GM19452 (cell line): ENCODE measurements around the gene SCN1A.
"Not testable (repeated sequence)": the region's sequence is repeated elsewhere in the genome, so short reads cannot be mapped to it uniquely, and the experiment has no call there.

ENCODE experiments used
- ATAC-seq: cut with Tn5 transposase; IDR thresholded peaks from one replicate; pipeline ENCODE4 v1.9.1; 2021; ENCODE audit not compliant: unreplicated experiment

Gene SCN1A

DNA sequence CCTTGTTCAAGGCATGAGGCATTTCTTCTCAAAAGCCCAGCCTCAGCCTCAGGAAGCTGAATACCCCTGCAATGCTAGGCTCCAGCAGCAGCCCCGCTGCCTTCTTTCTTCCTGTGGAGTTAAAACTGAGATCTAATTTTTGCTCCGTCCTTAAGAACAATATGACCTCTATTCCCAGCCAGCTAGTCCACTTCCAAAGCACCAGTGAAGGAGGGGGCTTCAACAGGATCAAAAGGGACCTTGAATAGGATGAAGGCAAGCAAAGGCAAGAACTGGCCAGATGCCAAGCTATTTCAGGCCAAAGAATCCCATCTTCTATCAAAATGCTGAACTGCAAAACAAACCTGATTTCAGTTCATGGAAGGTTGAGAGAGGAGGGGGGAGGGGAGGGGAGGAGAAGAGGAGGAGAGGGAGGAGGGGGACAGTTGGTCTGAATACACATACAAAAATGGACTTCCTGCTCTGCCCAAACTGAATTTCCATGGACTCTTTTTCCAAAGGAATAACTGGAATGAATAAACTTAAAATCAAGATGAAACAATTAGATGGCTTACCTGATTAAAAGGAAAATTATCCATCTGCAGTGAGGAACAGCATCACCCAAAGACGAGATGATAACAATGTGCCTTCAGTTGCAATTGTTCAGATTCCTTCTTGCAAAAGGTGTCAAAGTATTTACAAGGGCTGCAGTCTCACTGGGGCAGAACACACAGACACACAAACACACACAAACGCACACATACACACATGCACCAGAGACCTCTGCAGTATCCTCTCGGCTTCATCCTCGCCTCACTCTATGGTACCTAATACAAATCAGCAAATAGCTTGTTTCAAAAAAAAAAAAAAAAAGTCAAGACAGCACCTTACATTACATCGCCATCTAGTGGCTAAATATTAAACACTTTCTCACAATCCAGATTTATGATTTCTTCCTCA is at the start of gene SCN1A:
TSS of gene SCN1A (minus strand) at position 804 of the 939 bp plus-strand sequence. CDS start 54,399 bp downstream, outside the sequence.
- no peak for ATAC-seq

DNA sequence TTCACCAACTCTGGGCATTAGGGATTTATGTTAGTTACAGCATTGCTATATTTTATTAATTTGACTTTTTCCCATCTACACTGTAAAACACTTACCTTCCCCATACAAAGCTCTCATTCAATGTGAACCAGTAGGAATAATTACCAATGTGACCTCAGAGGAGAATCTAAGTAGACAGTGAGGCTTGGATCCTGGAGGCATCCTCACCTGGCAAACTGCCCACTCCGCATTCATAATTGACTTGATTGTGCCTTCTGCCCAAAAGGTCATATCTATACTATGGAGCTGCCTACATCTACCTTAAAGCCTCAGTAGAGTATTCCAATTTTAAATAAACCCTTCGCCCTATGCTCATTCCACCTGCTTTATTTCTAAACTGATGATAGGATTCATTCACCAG is 45.4 kb upstream of the SCN1A start:
- no peak for ATAC-seq

DNA sequence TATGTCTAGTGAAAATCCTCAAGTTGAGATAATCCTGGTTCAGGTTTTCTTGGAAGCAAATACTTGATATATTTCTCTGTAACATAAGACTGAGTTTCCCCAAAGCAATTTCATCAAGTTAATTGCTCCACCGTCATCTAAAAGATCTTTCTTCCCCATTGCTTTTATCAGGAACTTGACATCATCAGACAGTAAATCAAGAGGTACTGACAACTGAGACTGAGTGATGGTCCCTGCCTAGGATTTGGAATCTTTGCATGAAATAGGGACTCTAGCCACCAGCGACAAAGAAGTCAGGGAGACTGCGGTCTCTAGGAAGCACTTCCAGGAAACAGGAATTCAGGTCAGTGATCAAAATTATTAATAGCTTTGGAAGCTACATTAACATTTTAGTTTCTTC is 43.4 kb upstream of the SCN1A start:
- no peak for ATAC-seq

DNA sequence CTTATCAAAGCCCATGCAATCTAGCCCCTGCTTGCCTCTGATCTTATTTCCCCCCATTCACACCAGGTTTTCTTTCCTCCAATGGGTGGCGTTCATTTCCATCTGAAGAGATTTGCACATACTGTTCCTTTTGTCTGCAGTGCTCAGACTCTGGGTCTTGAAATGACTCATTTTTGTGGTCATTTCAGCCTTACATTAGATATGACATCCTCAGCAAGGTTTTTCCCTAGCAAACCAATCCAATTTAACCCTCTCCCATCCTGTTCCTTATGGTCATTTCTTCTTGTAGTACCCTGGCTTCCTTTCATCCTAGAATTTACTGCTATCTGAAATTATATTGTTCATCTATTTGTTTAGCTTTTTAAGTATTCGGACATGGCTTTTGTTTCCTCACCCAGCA is 42.5 kb upstream of the SCN1A start:
- peak; percentile 79 for ATAC-seq

DNA sequence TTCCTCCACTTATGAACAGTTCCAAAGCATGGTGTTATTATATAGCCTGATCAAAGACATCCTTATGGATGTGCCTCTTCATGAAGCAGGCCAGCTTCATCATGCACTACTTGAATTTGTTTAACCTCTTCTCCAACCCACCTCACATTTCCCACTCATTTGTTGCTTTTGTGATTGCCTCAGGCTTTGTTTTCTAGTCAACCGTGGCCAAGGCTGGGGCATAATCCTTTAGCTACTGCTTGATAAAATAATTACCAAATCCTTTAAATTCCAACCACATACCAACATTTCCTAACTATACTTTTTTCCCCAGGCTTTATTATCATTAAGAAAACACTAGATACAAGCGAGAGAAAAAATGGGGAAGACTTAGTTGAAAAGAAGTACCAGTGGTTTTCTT is 39.6 kb upstream of the SCN1A start:
- no peak for ATAC-seq

DNA sequence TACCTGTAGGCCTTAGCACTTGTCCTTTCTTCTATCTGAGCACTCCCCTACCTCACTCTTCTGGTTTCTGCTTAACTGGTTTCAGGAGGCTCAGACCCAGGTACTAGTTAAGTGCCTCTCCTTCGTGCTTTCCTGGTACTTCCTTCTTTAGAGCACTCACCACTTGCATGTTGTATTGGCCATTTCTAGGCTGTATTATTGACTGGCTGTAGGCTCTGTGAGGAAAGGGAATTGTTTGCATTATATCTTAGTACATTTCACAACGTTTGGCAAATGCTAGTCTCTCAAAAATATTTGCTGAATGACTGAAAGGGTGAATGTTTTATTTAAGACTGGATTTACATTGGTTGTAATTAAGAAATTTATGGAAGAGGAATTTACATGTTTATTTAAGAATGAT is 36.0 kb upstream of the SCN1A start:
- ATAC-seq, result no peak

DNA sequence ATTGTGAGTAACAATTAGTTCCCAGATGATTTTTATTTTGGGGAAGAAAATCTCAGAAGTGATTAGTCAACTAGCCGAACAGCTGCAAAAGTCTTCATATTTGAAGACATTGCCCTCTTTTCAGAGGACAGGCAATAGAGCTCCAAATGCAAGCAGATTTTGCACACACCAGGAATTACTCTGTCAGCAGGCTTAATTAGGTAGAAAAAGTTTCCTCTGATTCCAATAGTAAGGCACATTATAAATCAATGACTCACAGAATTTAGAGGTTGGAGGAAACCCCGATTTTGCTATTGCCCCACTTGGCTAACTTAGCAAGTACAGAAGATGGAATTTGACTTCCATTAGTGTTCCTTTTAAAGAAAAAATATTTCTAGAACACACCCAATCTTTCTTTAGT is 30.7 kb upstream of the SCN1A start:
- no peak for ATAC-seq

DNA sequence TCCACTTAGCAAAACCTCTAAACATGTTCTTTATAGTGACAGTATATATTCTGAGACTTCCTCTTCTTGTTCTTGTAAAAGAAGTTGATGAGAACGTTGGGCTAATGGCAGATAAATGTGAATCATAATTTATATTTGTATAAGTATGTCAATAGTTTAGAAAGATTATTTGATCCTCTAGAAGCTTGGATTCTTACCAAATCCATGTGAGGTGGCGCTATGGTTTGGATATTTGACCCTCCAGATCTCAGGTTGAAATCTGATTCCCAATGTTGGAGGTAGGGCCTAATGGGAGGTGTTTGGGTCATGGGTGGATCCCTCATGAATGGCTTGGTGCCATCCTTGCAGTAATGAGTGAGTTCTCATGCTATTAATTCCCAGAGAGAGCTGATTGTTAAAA is 29.8 kb upstream of the SCN1A start:
- no peak for ATAC-seq

DNA sequence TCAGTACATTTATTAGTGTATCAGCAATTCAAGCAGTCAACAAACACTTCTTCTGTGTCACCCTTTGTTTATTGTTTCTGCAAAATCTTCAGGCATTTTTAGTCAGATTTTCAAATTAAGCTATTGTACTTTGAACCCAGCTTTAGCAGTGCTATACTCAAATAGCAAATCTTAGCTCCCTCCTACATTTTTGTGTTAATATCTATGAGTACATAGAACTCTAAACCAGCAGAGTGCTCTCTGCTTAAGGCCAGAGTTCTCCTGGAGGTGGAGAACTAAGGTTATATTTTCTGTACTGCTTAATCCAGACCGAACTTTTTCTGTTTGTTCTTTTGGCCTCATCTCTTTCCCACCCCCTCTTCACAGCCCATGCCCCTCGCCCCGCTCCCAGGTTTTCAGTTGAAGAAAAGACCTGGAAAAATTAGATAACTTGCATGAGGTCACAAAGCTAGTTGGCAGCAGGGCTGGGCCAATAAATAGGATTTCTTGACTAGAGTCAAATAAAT is 29.2 kb upstream of the SCN1A start:
- ATAC-seq, result no peak

DNA sequence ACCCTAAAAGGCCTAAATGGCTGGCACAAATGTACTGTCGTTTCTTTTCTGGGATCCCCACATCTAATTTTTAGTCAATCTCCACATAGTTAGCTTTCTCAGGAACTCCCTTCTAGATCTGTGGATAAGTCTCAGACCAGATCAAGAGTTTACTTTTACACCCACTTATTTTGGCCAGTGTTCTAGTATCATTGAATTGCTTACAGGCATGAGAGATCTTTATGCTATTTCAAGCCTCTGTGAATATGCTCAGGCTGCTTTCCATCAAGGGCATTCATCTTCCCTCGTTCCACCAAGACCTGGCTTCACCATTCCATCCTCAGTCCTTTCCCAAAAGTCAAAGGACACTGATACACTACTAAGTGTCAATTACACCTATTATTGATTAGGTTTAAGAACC is 27.8 kb upstream of the SCN1A start:
- ATAC-seq, result no peak

DNA sequence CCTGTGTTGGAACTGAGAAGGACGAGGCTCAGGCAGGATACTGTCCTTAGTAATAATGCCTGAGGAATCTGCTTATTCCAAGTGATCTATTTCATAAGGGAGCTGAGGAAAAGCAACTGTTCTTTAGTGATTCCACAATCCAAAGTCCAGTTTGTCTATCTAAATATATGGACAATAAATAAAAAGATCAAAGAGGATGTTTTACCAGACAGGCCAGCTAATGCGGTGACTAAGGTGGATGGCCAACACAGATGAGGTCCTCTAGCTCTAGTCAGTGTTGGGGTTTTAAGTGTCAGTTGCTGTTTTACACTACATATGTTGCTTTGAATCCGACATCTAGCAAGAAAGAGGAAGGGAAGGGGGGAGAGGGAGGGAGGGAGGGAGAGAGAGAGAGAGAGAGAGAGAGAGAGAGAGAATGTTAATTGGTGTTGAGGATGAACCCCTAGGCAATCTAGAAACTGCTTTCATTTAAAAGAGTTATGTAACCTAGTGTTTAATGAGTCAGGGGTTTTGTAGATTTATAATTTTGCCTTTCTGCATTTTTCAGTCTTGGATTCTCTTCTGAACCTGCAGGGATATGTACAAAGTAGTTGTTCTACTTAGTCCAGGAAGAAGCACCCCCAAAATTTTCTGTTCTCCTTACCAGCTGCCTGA is 27.0 kb upstream of the SCN1A start:
- no peak for ATAC-seq

DNA sequence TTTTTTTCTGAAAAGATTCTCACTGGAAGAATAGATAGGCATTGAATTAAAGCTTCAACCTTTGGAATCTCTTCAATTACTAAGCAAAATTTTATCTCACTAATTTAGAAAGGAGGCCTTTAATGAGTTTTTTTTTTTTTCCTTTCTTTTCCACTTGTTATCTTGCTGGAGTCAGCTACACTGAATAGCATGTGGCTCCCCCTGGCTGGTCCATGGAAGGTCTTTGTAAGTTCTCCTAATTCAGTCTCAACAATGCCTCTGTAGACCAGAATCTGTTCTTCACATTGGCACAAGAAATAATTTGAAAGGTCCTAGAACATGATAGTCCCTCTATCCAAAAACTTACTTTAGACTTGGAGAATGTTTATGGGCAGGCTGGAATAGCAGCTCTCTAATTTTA is 24.2 kb upstream of the SCN1A start:
- ATAC-seq, result no peak

DNA sequence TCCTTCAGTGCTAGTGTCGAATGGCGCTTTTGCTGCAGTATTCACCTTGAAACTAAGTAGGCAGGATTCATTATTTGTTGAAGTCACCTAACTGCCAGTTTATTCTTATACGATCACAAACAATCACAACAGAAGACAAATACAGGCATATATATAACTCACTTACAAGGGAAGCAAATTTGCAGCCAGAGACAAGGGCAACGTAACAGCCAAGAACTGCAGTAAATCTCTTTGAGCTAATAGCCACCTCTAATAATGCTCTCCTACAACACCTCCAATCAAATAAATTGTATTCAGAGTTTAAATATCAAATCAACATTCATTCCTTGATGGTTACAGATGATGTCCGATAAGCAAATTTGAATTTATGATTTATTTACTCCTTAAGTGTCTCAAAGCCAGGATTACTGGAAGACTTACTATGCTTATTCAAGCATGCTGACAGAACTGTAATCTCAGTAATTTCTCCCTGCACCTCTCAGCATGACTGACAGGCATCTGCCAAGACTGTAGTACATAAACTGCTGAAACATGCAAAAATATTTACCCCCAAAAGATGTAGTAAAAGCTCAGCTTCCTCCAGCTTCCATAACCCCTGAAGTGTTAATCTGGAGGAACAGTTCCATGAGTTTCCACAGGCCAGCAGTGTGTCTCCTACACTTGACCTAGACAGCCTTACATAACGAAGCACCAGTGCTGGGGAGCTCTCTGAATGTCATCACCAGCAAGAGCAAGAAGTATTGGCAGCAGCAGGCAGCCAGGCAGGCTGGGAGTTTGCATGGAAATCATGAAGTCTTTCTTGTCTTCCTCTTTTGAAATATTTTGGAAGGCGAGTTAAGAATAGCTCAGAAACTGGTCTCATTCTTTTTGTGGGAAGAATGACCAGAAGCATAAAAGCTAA is 20.9 kb upstream of the SCN1A start:
- no peak for ATAC-seq

DNA sequence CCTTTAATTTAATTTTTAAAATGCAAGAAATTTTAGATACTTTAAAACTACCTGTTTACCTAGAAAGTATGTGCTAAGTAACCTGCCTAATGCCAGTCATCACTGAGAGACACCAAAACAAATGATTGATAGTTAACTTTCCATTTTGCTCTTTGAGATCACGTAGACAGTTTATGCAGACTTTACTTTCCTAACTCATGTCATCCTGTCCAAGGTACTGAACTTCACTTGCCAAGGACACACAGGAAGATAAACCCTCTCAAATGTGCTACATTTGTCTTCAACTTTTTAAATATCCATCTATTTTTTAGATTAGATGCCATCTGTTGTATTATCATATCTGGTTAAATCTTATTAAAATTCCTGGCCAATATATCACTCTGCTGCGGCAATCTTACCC is 20.1 kb upstream of the SCN1A start:
- ATAC-seq, result no peak

DNA sequence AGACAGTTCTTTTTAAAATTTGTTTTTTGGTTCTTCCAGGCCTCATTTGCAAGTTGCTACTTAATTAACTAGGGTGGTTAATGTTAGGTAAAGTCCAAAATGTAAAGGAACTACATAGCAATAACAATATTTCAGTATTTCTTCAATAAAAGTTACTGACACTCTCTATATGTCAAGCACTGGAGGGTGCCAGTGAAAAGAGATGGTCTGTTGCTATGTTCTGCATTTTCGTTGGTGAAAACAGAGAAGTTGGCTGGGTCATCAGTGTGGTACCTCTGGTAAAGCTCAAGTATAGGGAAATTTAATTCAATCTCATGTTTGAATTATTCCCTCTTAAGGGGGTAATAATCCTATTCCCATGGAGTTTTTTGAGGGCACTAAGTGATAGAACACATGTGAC is 16.3 kb upstream of the SCN1A start:
- no peak for ATAC-seq

DNA sequence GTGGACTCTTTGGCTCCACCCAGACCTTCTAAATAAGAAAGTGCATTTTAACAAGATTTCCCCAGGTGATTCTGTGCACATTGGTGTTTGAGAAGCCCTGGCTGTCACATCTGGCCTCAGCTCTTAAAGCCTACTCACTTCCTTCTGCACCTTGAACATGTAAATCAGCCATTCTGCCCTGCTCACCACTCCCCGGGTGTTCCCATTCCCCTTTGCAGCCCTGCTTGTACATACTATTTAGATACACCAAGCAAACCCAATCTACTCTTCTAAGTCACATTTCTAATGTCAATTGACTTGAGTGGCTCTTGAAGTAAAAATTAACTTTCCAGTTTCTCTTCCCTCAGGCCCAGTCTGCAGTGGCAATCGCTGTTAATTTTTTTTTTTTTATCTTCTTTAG is 13.1 kb upstream of the SCN1A start:
- no peak for ATAC-seq

DNA sequence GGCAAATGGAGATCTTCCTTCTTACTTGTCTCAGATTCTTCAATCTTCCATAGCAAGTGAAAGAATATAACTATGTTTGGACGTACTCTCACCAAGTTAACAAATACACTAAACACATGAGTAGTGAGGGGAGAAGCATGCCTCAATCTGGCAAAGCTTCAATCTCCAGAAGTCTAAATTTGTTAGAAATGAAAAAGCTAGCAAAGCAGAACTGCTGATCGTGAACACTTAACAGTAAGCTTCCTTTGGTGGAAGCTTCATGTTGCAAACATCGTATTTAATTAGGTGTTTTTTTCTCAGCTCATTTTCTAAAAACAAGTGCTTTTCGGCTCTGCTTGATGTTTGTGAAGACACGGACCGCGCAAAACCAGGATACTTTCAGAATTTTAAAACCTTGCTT is 12.7 kb upstream of the SCN1A start:
- no peak for ATAC-seq

DNA sequence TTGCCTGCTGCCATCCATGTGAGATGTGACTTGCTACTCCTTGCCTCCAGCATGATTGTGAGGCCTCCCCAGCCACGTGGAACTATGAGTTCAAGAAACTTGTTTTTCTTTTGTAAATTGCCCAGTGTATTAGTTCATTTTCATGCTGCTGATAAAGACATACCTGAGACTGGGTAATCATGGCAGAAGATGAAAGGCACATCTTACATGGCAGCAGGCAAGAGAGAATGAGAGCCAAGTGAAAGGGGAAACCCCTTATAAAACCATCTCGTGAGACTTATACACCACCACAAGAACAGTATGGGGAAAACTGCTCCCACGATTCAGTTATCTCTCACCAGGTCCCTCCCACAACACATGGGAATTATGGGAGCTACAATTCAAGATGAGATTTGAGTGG is 11.7 kb upstream of the SCN1A start:
- ATAC-seq, result not testable (repeated sequence)

DNA sequence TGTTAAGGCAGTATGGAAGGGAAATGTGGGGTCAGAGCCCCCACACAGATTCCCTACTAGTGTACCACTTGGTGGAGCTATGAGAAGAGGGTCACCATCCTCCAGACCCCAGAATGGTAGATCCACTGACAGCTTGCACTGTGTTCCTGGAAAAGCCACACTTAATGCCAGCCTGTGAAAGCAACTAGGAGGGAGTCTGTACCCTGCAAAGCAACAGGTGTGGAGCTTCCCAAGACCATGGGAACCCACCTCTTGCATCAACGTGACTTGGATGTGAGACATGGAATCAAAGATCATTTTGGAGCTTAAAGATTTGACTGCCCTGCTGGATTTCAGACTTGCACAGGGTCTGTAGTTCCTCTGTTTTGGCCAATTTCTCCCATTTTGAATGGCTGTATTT is 10.8 kb upstream of the SCN1A start:
- ATAC-seq, result no peak

DNA sequence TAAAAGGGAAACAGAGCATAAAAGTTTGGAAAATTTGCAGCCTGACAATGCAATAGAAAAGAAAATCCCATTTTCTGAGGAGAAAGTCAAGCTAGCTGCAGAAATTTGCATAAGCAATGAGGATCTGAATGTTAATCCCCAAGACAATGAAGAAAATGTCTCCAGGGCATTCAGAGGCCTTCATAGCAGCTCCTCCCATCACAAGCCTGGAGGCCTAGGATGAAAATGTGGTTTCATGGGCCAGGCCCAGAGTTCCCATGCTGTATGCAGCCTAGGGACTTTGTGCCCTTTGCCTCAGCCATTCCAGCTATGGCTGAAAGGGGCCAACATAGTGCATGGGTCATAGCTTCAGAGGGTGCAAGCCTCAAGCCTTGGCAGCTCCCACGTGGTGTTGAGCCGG is 10.3 kb upstream of the SCN1A start:
- ATAC-seq, result no peak

DNA sequence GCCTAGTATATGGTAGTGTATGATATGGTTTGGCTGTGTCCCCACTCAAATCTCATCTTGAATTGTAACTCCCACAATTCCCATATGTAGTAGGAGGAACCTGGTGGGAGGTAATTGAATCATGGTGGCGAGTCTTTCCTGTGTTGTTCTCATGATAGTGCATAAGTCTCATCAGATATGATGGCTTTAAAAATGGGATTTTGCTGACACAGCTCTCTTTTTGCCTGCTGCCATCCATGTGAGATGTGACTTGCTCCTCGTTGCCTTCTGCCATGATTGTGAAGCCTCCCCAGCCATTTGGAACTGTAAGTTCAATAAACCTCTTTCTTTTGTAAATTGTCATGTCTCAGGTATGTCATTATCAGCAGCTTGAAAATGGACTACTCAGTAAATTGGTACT is 9.5 kb upstream of the SCN1A start:
- no peak for ATAC-seq
